GM18861 (cell line): Measurements from ENCODE around the gene KRTAP19-4.
"Not testable (repeated sequence)": the region's sequence is repeated elsewhere in the genome, so short reads cannot be mapped to it uniquely, and the experiment has no call there.

ENCODE experiments used
- ATAC-seq: cut with Tn5 transposase; IDR thresholded peaks from one replicate; pipeline ENCODE4 v1.9.1; 2021; ENCODE audit not compliant: unreplicated experiment

Gene KRTAP19-4

GRCh38 chr21:30497065-30497464 lies at the start of gene KRTAP19-4:
Gene KRTAP19-4 (minus strand): TSS chr21:30497165. CDS start chr21:30497110, 55 bp downstream.
- ATAC-seq: no peak

GRCh38 chr21:30541764-30542163 lies 44.8 kb upstream of the KRTAP19-4 start, which contains the start of gene KRTAP19-6:
Gene KRTAP19-6 (minus strand): TSS chr21:30541864. CDS start chr21:30541833, 31 bp downstream.
- ATAC-seq: no peak

GRCh38 chr21:30518876-30519275 lies 21.9 kb upstream of the KRTAP19-4 start:
- ATAC-seq: no peak

- ATAC-seq: no peak
These were observed 18.7 kb upstream of the KRTAP19-4 start for GRCh38 chr21:30515681-30516080.

- ATAC-seq: not testable (repeated sequence)
These were observed 8.7 kb upstream of the KRTAP19-4 start for GRCh38 chr21:30505621-30506205.

GRCh38 chr21:30502041-30502440 lies 5.1 kb upstream of the KRTAP19-4 start, which contains the start of gene KRTAP19-5:
Gene KRTAP19-5 (minus strand): TSS chr21:30502141. CDS start chr21:30502090, 51 bp downstream.
- ATAC-seq: no peak

- no peak for ATAC-seq
These were observed 5.0 kb downstream of the KRTAP19-4 start, which contains the start of gene KRTAP19-3 for GRCh38 chr21:30491963-30492428. Gene KRTAP19-3 (minus strand): TSS chr21:30492013. CDS start chr21:30491957, 56 bp downstream.

GRCh38 chr21:30487336-30487735 lies 9.6 kb downstream of the KRTAP19-4 start, which contains the start of gene KRTAP19-2:
Gene KRTAP19-2 (minus strand): TSS chr21:30487436. CDS start chr21:30487348, 88 bp downstream.
- no peak for ATAC-seq

- no peak for ATAC-seq
These were observed 10.8 kb downstream of the KRTAP19-4 start for GRCh38 chr21:30486180-30486579.

GRCh38 chr21:30482130-30482529 lies 14.8 kb downstream of the KRTAP19-4 start:
- no peak for ATAC-seq

GRCh38 chr21:30480145-30480544 lies 16.8 kb downstream of the KRTAP19-4 start, which contains the start of gene KRTAP19-1:
Gene KRTAP19-1 (minus strand): TSS chr21:30480367. CDS start chr21:30480317, 50 bp downstream.
- no peak for ATAC-seq

GRCh38 chr21:30479259-30479658 lies 17.7 kb downstream of the KRTAP19-4 start:
- ATAC-seq: no peak

- no peak for ATAC-seq
These were observed 19.0 kb downstream of the KRTAP19-4 start for GRCh38 chr21:30478004-30478403.

- ATAC-seq: no peak
These were observed 27.9 kb downstream of the KRTAP19-4 start for GRCh38 chr21:30468900-30469714.

- no peak for ATAC-seq
These were observed 33.3 kb downstream of the KRTAP19-4 start for GRCh38 chr21:30463713-30464112.

- ATAC-seq: no peak
These were observed 48.5 kb downstream of the KRTAP19-4 start for GRCh38 chr21:30448514-30448913.

GRCh38 chr21:30447056-30447455 lies 49.9 kb downstream of the KRTAP19-4 start:
- ATAC-seq: no peak
